GM20431 (cell line): ENCODE results near the gene MELK.
"Not testable (repeated sequence)": the region's sequence is repeated elsewhere in the genome, so short reads cannot be mapped to it uniquely, and the experiment has no call there.

Experiments
- in situ Hi-C: fragments of 300-500 bp; cut with MseI, MboI; formaldehyde crosslinking; loops from one replicate; pipeline ENCODE4 v1.15.0; 2020; ENCODE audit warnings: low sequenced_read_pairs; ENCODE audit not compliant: unreplicated experiment

Gene MELK

DNA sequence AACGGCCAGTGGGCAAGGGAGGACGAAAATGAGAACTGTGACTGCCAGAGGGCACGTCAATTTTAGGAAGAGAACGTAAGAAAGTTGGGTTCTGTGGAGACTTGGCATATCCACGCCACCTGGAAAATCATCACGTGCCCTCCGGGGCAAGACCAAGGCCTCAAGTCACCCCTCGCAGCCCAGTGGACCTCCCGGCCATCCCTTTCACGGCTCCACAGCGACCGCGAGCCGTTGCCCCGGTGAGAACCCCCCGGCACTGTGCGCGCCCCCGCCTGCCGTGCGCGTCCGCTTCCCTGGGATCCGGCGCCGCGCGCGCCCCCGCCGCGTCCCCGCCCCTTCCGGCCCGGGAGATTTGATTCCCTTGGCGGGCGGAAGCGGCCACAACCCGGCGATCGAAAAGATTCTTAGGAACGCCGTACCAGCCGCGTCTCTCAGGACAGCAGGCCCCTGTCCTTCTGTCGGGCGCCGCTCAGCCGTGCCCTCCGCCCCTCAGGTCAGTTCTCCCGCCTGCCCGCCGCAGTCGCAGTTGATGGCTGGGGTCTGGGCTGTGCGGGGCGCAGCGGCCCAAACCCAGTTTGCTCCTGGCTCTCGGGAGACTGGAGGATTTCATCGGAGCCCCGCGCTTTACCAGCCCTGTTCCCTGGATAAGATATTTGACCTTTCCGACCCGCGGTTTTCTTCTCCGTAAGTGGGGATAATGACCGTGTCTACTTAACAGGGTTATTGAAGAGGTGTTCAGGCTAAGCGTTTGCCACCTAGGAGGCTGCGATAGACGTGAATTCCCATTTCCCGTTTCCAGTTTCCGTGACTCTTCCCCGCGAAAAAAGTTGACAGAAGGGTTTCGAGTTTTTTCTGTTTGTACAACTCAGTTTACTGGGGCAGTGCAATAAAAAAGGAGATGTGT lies at the start of gene MELK:
Gene MELK, plus strand, starts transcription at position 381 of the 904 bp plus-strand sequence. CDS start 8,787 bp downstream, outside the sequence.
- in situ Hi-C loops, result no loop called here

DNA sequence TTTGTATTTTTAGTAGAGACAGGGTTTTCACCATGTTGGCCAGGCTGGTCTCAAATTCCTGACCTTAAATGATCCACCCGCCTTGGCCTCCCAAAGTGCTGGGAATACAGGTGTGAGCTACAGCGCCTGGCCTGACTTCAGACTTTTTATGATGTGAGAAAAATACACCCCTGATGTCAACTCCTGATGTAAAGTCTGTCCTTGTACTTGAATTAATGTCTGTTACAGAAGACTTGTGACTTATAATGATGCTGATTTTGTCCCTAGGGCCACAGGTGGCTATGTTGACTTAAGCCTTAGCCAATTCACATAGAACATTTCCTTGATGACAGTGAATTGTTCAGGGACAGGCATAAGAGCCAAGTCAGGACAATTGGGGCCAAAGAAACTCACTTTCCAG lies 42.5 kb upstream of the MELK start:
- in situ Hi-C loops, result no loop called here

DNA sequence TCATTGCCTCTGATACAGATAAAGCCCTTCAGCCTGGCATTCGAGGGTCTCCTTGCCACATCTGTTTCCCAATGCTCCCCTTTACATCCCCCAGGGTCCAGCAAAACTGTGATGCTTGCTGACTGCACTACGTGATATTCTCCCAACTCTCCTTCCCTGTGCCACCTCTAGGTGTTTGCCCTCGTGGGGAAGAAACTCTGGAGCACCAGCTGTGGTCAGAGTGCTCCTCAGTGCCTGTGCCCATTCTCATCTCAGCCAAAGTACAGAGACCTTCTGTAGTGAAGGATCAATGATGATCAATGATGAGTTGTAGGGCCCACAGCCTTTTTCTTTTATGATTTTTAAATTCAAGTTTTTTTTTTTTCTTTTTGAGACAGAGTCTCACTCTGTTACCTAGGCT lies 40.3 kb upstream of the MELK start:
- in situ Hi-C loops, result no loop called here

DNA sequence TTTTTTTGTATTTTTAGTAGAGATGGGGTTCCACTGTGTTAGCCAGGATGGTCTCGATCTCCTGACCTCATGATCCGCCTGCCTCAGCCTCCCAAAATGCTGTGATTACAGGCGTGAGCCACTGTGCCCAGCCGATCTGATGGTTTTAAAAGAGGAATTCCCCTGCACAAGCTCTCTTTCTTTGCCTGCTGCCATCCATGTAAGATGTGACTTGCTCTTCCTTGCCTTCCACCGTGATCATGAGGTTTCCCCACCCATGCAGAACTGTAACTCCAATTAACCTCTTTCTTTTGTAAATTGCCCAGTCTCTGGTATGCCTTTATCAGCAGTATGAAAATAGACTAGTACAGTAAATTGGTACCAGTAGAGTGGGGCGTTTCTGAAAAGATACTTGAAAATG lies 39.0 kb upstream of the MELK start:
- in situ Hi-C loops, result not testable (repeated sequence)

DNA sequence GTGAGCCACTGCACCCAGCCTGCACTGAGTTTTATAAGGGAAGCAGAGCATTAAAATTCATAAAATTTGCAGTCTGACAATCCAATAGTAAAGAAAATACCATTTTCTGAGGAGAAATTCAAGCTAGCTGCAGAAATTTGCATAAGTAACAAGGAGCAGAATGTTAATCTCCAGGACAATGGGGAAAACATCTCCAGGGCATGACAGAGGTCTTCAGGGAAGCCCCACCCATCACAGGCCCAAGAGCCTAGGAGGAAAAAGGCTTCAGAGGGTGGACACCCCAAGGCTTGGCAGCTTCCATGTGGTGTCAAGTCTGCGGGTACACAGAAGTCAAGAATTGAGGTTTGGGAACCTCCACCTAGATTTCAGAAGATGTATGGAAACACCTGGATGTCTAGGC lies 37.6 kb upstream of the MELK start:
- in situ Hi-C loops, result no loop called here

DNA sequence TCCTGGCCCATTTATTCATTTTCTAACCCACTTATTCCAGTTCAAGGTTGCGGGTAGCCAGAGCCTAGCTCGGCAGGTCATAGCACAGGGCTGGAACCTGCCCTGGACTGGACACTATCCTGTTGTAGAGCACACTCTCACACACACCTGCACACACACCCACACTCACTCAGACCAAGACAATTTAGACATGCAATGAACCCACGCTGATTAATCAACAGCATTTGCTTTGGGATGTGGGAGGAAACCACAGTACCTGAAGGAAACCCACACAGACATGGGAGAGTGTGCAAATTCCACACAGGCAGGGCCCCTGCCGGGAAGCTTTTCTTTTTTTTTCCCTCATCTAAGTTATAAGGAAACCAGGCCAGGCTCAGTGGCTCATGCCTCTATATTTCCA lies 34.8 kb upstream of the MELK start:
- in situ Hi-C loops, result no loop called here

DNA sequence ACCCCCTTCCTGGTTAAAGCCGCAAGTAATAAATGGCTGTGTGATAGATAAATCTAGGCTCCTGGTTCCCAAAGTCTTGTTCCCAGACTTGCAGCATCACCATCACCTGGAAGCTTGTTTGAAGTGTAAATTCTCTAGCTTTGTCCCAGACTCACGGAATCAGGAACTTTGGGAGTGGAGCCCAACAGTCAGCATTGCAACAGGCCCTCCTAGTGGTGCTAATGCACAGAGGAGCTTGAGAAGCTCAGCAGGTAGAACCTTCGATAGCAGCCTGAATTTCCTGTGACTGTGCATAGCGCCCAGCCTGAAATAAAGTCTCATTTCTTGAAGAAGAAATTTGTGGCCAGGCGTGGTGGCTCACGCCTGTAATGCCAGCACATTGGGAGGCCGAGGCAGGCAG lies 30.3 kb upstream of the MELK start:
- in situ Hi-C loops, result no loop called here

DNA sequence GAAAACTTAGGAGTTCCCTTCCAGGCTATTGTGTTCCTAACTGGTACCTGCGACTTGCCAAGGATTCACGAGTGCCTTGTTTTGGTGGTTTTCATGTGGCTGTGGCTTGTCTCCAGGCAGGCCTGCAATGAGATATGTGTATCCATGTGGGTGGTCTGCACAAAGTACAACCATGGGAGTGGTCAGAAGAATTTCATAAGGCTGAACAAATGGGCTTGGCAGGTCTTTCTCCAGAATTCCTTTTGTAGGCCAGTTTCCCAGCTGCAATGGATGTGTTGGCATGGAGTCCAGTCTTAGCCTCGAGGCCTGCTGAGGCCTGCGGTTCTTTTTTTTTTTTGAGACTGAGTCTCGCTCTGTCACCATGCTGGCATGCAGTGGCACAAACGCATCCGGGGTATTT lies 28.8 kb upstream of the MELK start:
- in situ Hi-C loops, result no loop called here

DNA sequence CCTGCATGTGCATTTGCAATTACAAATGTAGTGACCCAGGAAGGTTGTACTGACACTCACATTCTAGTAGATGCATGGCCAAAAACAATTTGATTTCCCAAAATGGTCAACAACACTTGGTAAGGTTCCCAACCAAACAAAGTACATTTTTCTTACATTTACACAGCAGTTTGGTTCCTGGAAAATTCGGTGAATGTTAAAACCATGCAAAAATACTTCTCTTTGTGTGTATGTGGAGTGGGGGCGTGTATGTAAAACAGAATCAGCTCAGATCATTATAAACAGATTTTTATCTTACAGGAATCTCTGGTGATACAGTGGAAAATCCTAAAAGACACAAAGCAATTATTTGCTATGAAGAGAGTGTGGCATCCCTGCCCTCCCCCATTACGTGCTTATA lies 25.1 kb upstream of the MELK start:
- in situ Hi-C loops, result no loop called here

DNA sequence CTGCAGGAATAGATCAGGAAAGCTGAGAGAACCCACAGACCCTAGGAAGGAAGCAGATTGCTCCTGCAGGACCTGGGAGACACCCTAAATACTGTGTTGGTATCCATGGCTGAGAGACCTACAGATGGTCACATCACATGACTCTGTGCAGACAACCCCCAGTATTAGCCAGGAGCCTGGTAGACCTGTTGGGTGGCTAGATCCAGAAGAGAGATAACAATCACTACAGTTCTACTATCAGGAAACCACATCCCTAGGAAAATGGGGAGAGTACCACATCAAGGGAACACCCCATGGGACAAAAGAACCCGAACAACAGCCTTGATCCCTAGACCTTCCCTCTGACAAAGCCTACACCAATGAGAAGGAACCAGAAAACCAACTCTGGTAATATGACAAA lies 24.2 kb upstream of the MELK start:
- in situ Hi-C loops, result no loop called here

DNA sequence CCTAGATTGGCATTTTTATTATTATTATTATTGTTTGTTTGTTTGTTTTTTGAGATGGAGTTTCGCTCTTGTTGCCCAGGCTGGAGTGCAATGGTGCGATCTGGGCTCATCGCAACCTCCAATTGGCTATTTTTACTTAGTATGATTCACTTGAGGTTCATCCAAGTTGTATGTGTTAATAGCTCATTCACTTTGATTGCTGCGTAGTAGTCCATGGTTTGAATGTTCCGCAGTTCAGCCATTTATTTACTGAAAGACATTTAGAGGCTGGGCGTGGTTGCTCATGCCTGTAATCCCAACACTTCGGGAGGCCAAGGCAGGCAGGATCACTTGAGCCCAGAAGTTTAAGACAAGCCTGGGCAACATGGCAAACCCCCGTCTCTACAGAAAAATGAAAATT lies 22.6 kb upstream of the MELK start:
- in situ Hi-C loops, result loop anchor here (10.0 kb wide), 1 partner anchor 135 kb away; no protein-coding TSS in a partner anchor

DNA sequence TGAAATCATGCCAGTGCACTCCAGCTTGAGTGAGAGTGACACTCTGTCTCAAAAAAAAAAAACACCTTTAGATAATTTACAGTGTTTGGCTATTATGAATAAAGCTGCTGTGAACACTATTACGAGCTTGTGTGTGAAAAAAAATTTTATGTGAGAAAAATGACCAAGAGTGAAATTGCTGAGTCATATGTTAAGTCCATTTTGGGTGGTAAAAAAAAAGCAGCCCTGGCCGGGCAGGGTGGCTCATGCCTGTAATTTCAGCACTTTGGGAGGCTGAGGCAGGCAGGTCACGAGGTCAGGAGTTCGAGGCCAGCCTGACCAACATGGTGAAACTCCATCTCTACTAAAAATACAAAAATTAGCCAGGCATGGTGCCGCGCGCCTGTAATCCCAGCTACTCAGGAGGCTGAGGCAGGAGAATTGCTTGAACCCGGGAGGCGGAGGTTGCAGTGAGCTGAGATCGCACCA lies 22.0 kb upstream of the MELK start:
- in situ Hi-C loops, result loop anchor here (10.0 kb wide), 1 partner anchor 136 kb away; no protein-coding TSS in a partner anchor

DNA sequence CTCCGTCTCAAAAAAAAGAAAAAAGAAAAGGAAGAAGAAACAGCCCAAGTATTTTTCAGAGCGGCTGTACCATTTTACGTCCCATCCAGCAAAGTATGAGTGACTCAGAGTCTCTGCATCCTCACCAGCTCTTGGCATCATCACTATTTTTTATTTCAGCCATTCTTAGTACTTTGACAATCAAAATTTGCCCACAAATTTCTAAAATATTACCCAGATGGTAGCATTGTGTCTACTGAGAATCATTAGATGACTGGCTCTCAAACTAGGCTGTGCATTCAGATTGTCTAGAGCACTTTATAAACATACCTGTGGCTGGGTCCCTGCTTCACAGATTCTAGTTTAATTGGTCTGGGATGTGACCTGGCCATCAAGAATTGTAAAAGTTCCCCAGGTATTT lies 21.6 kb upstream of the MELK start:
- in situ Hi-C loops, result loop anchor here (10.0 kb wide), 1 partner anchor 136 kb away; no protein-coding TSS in a partner anchor

DNA sequence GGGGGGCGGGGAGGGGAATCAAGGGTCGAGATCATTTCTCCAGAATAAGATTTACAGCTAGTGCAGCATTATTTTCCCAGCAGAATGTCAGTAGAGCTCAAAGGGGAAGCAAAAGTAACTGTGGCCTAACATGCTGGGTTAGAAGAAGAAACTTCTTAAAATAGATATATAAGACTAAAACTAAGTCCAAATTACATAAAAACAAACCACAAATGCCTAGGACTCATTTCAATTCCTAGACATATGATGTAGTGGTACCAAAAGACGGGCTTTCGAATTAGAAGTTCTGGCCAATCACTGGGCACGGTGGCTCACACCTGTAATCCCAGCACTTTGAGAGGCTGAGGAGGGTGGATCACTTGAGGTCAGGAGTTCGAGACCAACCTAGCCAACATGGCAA lies 20.8 kb upstream of the MELK start:
- in situ Hi-C loops, result loop anchor here (10.0 kb wide), 1 partner anchor 137 kb away; no protein-coding TSS in a partner anchor

DNA sequence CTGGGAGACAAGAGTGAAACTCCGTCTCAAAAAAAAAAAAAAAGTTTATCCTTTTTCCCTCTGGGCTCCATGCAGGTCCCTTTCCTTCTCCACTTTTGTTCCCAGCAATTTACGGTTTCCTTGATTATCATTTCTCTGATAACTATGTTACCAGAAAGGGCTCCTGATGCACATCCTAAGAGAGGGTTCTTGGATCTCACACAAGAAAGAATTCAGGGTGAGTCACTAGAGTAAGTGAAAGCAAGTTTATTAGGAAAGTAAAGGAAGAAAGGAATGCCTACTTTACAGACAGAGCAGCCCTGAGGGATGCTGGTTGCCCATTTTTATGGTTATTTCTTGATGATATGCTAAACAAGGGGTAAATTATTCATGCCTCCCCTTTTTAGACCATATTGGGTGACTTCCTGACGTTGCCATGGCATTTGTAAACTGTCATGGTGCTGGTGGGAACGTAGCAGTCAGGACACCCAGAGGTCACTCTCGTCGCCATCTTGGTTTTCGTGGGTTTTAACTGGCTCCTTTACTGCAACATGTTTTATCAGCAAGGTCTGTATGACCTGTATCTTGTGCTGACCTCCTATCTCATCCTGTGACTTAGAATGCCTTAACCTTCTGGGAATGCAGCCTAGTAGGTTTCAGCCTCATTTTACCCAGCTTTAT lies 13.5 kb upstream of the MELK start:
- in situ Hi-C loops, result loop anchor here (10.0 kb wide), 1 partner anchor 144 kb away; no protein-coding TSS in a partner anchor

DNA sequence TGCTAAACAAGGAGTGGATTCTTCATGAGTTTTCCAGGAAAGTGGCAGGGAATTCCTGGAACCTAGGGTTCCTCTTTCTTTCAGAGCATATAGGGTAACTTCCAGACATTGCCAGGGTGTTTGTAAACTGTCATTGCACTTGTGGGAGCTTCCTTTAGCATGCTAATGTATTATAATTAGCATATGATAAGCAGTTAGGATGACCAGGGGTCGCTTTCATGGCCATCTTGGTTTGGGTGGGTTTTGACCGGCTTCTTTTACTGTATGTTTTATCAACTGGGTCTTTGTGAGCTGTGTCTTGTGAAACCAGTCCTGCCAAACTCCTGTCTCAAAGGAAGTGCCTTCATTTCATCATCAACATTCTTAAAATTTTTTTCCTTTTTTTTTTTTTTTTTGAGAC lies 11.9 kb upstream of the MELK start:
- in situ Hi-C loops, result no loop called here

DNA sequence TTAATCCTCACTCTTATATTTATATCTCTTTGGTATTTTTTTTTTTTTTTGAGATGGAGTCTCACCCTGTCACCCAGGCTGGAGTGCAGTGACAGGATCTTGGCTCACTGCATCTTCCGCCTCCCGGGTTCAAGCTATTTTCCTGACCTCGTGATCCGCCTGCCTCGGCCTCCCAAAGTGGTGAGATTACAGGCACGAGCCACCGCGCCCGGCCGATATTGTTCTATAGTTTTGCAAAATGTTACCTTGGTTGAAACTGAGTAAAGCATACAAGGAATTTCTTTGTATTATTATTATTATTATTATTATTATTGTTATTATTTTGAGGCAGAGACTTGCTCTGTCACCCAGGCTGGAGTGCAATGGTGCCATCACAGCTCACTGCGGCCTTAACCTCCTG lies 9.9 kb upstream of the MELK start:
- in situ Hi-C loops, result not testable (repeated sequence)

DNA sequence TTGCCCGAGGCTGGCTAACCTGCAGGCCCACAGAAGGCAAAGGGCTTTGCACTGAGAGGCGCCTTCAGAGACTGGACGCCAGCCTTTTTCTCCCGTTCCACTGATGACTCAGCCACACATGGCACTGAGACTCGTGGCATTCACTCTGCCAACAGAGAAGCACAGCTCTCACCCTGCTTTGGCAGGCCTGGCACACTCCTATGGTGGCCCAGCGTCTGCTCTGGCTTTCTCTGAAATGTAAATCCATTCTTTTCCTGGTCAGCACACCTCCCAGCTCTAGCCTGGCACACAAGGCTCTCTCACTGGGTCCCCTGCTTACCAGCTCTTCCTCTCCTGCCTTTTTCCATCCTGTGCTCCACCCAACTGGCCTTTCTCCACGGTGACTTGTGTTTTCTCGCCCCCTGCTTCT lies 5.9 kb upstream of the MELK start:
- in situ Hi-C loops, result no loop called here

DNA sequence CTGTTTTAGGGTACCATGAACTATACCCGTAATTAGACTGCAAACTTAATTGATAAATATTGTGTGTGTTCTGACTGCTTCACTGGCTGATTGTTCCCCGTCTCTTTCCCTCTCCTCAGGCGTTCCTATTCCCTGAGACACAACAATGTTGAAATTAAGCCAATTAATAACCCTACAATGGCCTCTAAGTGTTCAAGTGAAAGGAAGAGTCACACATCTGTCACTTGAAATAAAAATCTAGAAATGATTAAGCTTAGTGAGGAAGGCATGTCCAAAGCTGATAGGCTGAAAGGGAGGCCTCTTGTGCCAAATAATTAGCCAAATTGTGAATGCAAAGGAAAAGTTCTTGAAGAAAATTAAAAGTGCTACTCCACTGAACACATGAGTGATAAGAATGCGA lies 4.0 kb upstream of the MELK start:
- in situ Hi-C loops, result not testable (repeated sequence)

DNA sequence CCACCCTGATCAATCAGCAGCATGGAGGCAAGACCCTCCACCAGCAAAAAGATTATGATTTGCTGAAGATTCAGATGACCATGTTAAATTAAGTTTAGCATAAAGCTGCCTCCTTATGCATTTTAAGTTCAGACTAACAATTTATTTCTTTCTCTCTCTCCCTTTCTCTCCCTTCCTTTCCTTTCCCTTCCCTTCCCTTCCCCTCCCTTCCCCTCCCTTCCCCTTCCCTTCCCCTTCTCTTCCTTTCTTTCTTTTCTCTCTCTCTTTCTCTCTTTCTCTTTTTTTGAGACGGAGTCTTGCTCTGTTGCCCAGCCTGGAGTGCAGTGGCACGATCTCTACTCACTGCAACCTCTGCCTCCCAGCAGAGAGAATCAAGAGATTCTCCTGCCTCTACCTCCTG lies 1.4 kb upstream of the MELK start:
- in situ Hi-C loops, result no loop called here

DNA sequence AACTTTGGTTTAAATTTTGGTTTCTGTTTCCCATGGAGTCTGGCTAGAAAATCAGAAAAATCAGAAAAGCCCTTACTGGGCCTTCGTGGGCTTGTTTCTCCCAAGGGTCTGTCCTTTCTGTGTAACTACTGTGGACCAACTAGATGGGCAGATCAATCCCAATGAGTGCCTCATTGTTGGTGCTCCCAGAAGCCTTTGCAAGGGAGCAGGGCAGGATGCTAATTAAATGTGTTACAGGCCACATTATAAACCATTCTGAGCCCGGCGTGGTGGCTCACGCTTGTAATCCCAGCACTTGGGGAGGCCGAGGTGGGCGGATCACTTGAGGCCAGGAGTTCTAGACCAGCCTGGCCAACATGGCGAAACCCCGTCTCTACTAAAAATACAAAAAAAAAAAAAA lies 1.4 kb downstream of the MELK start:
- in situ Hi-C loops, result not testable (repeated sequence)
